GM12878 (cell line): ENCODE results near the gene CATSPER1. TPM values are rescaled to one million over a fixed set of nuclear protein-coding genes. Genes with fewer than 3 reads are reported as not detected.

ENCODE experiments used
- ATAC-seq: fragments of 200-7000 bp; cut with Tn5 transposase; 3 replicates; pipeline ENCODE4 v1.9.1; 2020; ENCODE audit warnings: mild to moderate bottlenecking, moderate library complexity
- BruUV-seq: library from RNA; stranded (reverse); fragments of 400-500 nt; replicated peaks from 2 replicates; lab custom pipeline; 2021; lab: Mats Ljungman, UMichigan
- CTCF ChIA-PET: fragments of 300-600 bp; sonication (Branson Sonifier 250); formaldehyde crosslinking; extraction: SDS; loops from one replicate; lab custom pipeline; 2021; ENCODE audit warnings: inconsistent platforms; lab: Yijun Ruan, JAX
- POLR2A ChIA-PET: fragments of 350-600 bp; formaldehyde crosslinking; extraction: SDS; loops from one replicate; lab custom pipeline; 2021; ENCODE audit warnings: inconsistent platforms; lab: Charles Lee
- RAD21 ChIA-PET: fragments of 300-600 bp; sonication (Branson Sonifier 250); formaldehyde crosslinking; loops from one replicate; lab custom pipeline; 2023; ENCODE audit warnings: antibody characterized with exemption; ENCODE audit not compliant: unreplicated experiment; lab: Charles Lee
- SMC1A ChIA-PET: fragments of 300-600 bp; sonication (Branson Sonifier 250); formaldehyde crosslinking; loops from one replicate; lab custom pipeline; 2023; ENCODE audit not compliant: unreplicated experiment, uncharacterized antibody; lab: Charles Lee
- DNase-seq: peaks from one replicate; pipeline ENCODE4 v3.0.0-alpha.2; 2011; ENCODE audit warnings: low read depth, low spot score
- FAIRE-seq: peaks from 3 replicates; lab custom pipeline; 2011; peaks lifted over from hg19 to GRCh38; lab: Jason Lieb, UNC
- H2AFZ ChIP-seq: 2 replicates; pipeline ENCODE4 v1.6.0; 2011; ENCODE audit warnings: low read depth, low read length, control low read depth; ENCODE audit not compliant: control insufficient read depth
- H3K27ac ChIP-seq: 2 replicates; pipeline ENCODE4 v1.5.1; 2011; ENCODE audit warnings: control low read depth; ENCODE audit not compliant: control insufficient read depth, insufficient read depth
- H3K27me3 ChIP-seq, 2 experiments: replicated peaks in 1 of 2; 2 replicates each; pipeline versions ENCODE4 v1.6.0 to v1.6.1; 2011; ENCODE audit warnings: low read length in 1 of 2; ENCODE audit not compliant: control insufficient read depth in 2 of 2, insufficient read depth in 2 of 2
- H3K36me3 ChIP-seq, 2 experiments: 2 replicates each; pipeline ENCODE4 v1.5.1; 2011; ENCODE audit warnings: low read length in 1 of 2; ENCODE audit not compliant: control insufficient read depth in 2 of 2, insufficient read depth in 2 of 2
- H3K4me1 ChIP-seq: 2 replicates; pipeline ENCODE4 v1.6.1; 2011; ENCODE audit warnings: mild to moderate bottlenecking, low read length, moderate library complexity, mixed read lengths; ENCODE audit not compliant: control insufficient read depth, insufficient read depth
- H3K4me2 ChIP-seq: 2 replicates; pipeline ENCODE4 v1.6.0; 2011; ENCODE audit warnings: control low read depth; ENCODE audit not compliant: control insufficient read depth, insufficient read depth
- H3K4me3 ChIP-seq: fragments of 200-600 bp; sonication (generic); 2 replicates; pipeline ENCODE4 v1.5.1; 2016
- H3K79me2 ChIP-seq: 2 replicates; pipeline ENCODE4 v1.6.0; 2011; ENCODE audit warnings: low read length; ENCODE audit not compliant: control insufficient read depth, insufficient read depth
- H3K9ac ChIP-seq: 2 replicates; pipeline ENCODE4 v1.8.0; 2011; ENCODE audit warnings: low read length, control low read depth, mixed read lengths; ENCODE audit not compliant: control insufficient read depth, insufficient read depth
- H3K9me3 ChIP-seq: replicated peaks from 3 replicates; pipeline ENCODE4 v1.5.1; 2011; ENCODE audit warnings: mild to moderate bottlenecking, low read length; ENCODE audit not compliant: control insufficient read depth, insufficient read depth
- H4K20me1 ChIP-seq: 2 replicates; pipeline ENCODE4 v1.6.0; 2011; ENCODE audit not compliant: control insufficient read depth, insufficient read depth
- CBFB ChIP-seq: IDR thresholded peaks from 2 replicates; pipeline ENCODE4 v1.6.1; 2016; ENCODE audit warnings: antibody characterized with exemption, low read depth
- CREM ChIP-seq: IDR thresholded peaks from 2 replicates; pipeline ENCODE4 v1.6.1; 2014; ENCODE audit warnings: antibody characterized with exemption, low read depth
- CUX1 ChIP-seq: IDR thresholded peaks from 2 replicates; pipeline ENCODE4 v1.6.1; 2012; ENCODE audit warnings: improper control_type of control experiment, low read depth, low read length; ENCODE audit not compliant: insufficient replicate concordance
- ELK1 ChIP-seq: IDR thresholded peaks from 2 replicates; pipeline ENCODE4 v1.6.1; 2012; ENCODE audit warnings: low read depth, low read length, improper control_type of control experiment
- ESRRA ChIP-seq: IDR thresholded peaks from 2 replicates; pipeline ENCODE4 v1.6.1; 2012; ENCODE audit warnings: mild to moderate bottlenecking, low read length, improper control_type of control experiment
- EZH2 ChIP-seq: IDR thresholded peaks from 2 replicates; pipeline ENCODE4 v1.6.1; 2012; ENCODE audit warnings: low read depth, mild to moderate bottlenecking, control low read depth, inconsistent platforms, low read length, borderline replicate concordance; ENCODE audit not compliant: control insufficient read depth
- GATAD2B ChIP-seq: fragments of 450-650 bp; conservative IDR thresholded peaks from 2 replicates; pipeline ENCODE4 v1.6.1; 2017; ENCODE audit warnings: low read depth, mild to moderate bottlenecking, moderate library complexity
- IRF4 ChIP-seq: IDR thresholded peaks from 2 replicates; pipeline ENCODE4 v1.6.1; 2011; ENCODE audit warnings: low read depth, low read length
- MYB ChIP-seq: fragments of 150-350 bp; IDR thresholded peaks from 2 replicates; pipeline ENCODE4 v1.6.1; 2014; ENCODE audit warnings: mild to moderate bottlenecking, low read depth, low read length, borderline replicate concordance
- NFYA ChIP-seq: IDR thresholded peaks from 2 replicates; pipeline ENCODE4 v1.6.1; 2011; ENCODE audit warnings: low read depth, mild to moderate bottlenecking, low read length, improper control_type of control experiment, borderline replicate concordance
- NR2C1 ChIP-seq: fragments of 450-650 bp; IDR thresholded peaks from 2 replicates; pipeline ENCODE4 v1.6.1; 2017; ENCODE audit warnings: antibody characterized with exemption, mild to moderate bottlenecking, moderate library complexity
- PAX8 ChIP-seq: fragments of 450-650 bp; IDR thresholded peaks from 2 replicates; pipeline ENCODE4 v1.6.1; 2017; ENCODE audit warnings: mild to moderate bottlenecking, moderate library complexity
- RAD21 ChIP-seq: IDR thresholded peaks from 2 replicates; pipeline ENCODE4 v1.6.1; 2011; ENCODE audit warnings: mild to moderate bottlenecking, low read depth, low read length, moderate library complexity; ENCODE audit not compliant: insufficient read depth
- ZBTB4 ChIP-seq: fragments of 450-650 bp; formaldehyde crosslinking; IDR thresholded peaks from 2 replicates; pipeline ENCODE4 v1.4.0; 2022; ENCODE audit warnings: mild to moderate bottlenecking, moderate library complexity
- WGBS: methylation state at CpG from one replicate; pipeline ENCODE4 v1.1.6; 2016; ENCODE audit warnings: low lambda C conversion rate; ENCODE audit not compliant: insufficient replicate concordance, insufficient coverage; ENCODE audit errors: missing lambda C conversion rate; 5-methylcytosine and 5-hydroxymethylcytosine counted together
- in situ Hi-C: fragments of 300-500 bp; cut with MboI; formaldehyde crosslinking; loops from 9 replicates; pipeline ENCODE4 v1.14.3; 2018; ENCODE audit warnings: mixed read lengths
- intact Hi-C: fragments of 100-400 bp; cut with micrococcal nuclease; formaldehyde crosslinking; loops from one replicate; pipeline ENCODE4 v1.14.2; 2022; ENCODE audit not compliant: unreplicated experiment
- polyA plus RNA-seq, 11 experiments: library from polyadenylated mRNA; depleted of rRNA in 4 of 11; unstranded in 6 of 11; stranded (reverse) in 5 of 11; fragments of >200 nt; fragmentation: Nextera tagmentation in 4 of 11; fragmentation: Illumina TruSeq in 1 of 11; extraction: Ambion mirVana in 4 of 11; extraction: Trizol in 1 of 11; gene quantifications; 1 replicate in 1 of 11; 2 replicates in 10 of 11; pipeline versions ENCODE4 v1.2.1 to v1.2.3, GENCODE V29; 2011 to 2016; ENCODE audit warnings: inconsistent platforms in 2 of 11, missing spikeins in 2 of 11, low read depth in 1 of 11
- total RNA-seq, 4 experiments: library from RNA; depleted of rRNA in 3 of 4; stranded (reverse); fragments of >200 nt in 3 of 4; fragmentation: Illumina TruSeq in 1 of 4; extraction: Trizol in 1 of 4; gene quantifications; 2 replicates each; pipeline versions ENCODE4 v1.2.1 to v1.2.3, GENCODE V29; 2013 to 2021

Gene CATSPER1
- total and polyA plus RNA-seq, 10 of the 15 experiments (the other 5 are each of a cell fraction or from before 2014, with no cell fraction given), result 0.02 to 0.05 TPM; not detected in 8

GRCh38 chr11:66015936-66016792 is 10.1 kb downstream of the CATSPER1 start:
- no peaks in the 10 kb centered on the region for H3K4me1 ChIP-seq
- WGBS, result 48% methylated on average over 18 of the region's 18 CpGs
- in situ Hi-C loops, result no loop called here
- no peak for FAIRE-seq
- H2AFZ ChIP-seq, result no peak overlapping the region
- ChIA-PET CTCF (interaction anchor here (0.9 kb wide), 1 partner anchor 132 kb away, joined by 3 read pairs; no protein-coding TSS in a partner anchor), POLR2A (interaction anchor here (0.6 kb wide), 1 partner anchor 27 kb away, joined by 4 read pairs; no protein-coding TSS in a partner anchor), SMC1A (no interaction called here), RAD21 (no interaction called here)
- H3K4me2 ChIP-seq, result no peak overlapping the region
- no peaks in the 10 kb centered on the region for H3K79me2 ChIP-seq
- no peak overlapping the region for H3K4me3 ChIP-seq
- intact Hi-C loops, result no loop called here
- H3K36me3 ChIP-seq, result no peaks in the 10 kb centered on the region
- no peaks in the 10 kb centered on the region for H4K20me1 ChIP-seq
- no peaks in the 10 kb centered on the region for H3K9me3 ChIP-seq
- no peak overlapping the region for H3K27ac ChIP-seq
- no peak for ATAC-seq
- no peak overlapping the region for H3K9ac ChIP-seq
- H3K27me3 ChIP-seq, result peaks cover 3 to 7% of the 10 kb centered on the region in 2 experiments
- no peak for DNase-seq
- no TSS peak for BruUV-seq
- TF ChIP-seq ELK1, result no peak
- no peak for TF ChIP-seq ESRRA
- no peak for TF ChIP-seq CUX1
- no peak for TF ChIP-seq CBFB
- no peak for TF ChIP-seq CREM
- no peak for TF ChIP-seq PAX8
- no peak for TF ChIP-seq NFYA
- no peak for TF ChIP-seq GATAD2B
- TF ChIP-seq EZH2, result no peak
- TF ChIP-seq ZBTB4 (CRISPR knock-in tag), result no peak
- no peak for TF ChIP-seq NR2C1
- TF ChIP-seq MYB, result no peak
- no peak for TF ChIP-seq RAD21
- no peak for TF ChIP-seq IRF4
